GM21529 (cell line): ENCODE results near the gene JADE1.

Source experiments
- ATAC-seq: cut with Tn5 transposase; IDR thresholded peaks from one replicate; pipeline ENCODE4 v1.9.1; 2021; ENCODE audit not compliant: unreplicated experiment

Gene JADE1

DNA sequence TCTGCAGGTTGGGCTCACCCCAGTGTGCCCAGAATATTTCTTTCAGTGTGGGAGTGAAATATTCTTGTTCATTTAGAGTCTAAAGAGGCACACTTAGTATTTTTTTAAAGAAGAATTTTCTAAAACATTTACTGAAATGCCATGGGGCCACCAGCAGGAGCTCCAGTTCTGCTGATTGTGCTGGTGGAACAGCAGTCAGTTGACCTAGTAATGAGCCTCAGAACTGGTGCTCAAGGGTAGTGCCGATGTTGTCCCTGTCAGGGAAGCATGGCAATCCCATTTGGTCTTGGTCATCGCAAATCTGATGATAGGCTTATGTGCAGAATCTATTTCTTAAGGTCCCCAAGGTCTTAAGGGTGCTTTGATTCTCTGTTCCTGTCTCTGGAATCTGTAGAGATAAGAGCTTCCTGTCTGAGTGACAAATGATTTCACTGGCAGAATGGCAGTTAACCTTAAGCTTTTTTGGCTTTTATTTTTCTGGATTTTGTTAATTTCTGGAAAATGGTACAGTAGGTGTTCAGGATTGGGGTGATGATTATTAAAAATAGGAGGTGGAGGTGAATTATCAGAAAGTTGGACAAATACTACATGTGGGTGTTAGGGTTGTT is 31.3 kb downstream of the JADE1 start:
- no peak for ATAC-seq

DNA sequence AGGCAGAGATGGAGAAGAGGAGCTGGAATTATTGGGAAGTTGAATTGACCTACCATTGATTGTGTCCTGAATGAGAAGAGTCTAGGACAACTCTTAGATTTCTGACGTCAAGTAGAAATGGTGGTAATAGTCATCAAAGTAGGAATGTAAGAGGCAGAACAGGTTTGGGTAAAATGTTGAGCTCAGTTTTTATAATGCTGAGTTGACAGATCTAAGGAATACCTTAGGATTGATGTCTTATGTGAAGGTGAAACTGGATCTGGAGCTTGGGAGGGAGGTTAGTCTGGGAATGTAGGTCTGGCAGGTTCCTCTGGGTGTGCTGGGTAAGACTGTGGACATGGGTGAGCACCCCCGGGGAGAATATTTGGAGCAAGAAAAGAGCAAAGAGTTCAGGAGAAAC is 31.9 kb downstream of the JADE1 start:
- no peak for ATAC-seq

DNA sequence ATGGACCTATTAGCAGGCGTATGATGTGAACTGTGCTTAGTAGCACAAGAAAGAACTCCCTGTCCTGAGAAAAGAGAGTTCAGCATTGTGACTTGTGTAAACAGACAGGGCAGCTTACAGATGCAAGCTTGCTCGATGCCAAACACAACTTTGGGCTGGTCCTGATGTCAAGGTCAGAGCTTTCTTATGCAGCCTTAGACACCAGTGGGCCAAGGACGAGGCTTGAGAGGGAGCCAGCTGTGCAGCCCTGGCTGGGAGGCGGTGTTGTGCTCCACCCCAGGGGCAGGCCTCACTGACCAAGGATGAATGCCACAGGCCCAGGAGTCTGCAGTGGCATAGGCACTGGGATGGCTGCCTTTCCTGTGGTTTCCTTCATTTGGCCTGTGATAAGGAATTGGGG is 35.4 kb downstream of the JADE1 start:
- no peak for ATAC-seq

DNA sequence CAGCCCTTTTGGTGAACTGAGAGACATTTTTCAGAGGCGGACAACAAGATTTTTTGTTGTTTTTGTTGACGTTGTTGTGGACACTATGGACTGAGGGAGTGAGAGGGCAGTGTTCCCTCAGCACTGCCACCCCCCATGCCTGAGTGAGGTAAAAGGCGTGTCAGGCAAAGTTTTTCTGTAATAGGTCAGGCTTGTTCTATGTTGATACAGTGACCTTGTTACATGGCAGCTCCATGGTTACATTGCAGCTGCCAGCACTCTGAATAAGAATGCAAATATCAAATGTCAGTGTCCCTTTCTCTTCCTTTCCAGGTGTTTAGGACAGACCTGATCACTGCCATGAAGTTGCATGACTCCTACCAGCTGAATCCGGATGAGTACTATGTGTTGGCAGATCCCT is 36.6 kb downstream of the JADE1 start:
- ATAC-seq = no peak

DNA sequence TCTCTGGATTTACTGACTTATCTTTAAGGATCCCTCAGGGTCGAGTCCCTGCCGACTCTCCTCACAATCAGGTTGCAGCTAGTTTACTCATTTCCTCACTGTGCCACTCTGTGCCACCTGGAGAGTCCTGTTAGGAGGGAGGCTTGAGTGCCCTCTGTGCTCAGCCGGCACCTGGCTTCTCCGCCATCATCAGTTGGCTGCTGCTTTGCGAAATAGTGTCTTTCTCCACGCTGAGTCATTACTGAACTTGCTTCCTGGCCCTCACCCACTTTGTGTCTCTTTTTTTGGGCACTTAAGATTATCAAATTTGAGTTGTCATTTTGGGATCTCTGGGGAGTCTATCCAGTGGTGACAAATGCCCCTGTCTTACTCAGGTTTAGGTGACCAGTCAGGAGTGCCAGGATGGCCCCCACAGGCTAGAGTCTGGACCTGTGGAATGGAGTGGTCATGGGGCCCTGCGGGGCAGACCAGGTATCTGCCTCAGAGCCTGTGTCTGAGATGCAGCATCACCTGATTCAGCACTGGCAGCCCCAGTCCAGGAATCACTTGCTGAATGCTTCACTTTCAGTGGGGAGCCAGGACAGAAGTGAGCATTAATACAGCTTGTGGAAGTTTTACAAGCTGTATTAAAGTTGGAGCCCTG is 37.7 kb downstream of the JADE1 start:
- no peak for ATAC-seq

DNA sequence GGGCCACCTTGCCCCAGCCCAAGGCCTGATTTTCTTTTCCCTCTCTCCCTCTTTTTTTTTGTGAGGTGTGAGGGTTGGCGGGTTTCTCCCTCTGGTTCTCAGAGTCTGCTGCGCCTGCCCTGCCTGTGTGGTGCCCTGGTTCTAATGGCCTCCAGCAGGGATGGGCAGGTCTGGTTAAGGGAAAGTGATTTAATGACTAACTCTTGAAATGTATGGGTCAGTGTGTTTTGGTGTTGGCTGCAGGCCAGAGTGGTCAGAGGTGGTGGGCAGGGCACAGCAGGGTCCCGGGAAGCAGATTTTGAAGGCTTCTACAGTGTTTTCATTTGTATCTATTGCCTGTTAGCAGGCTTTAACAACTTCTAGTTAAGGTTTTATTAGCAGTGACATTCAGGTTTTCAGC is 39.0 kb downstream of the JADE1 start:
- no peak for ATAC-seq

DNA sequence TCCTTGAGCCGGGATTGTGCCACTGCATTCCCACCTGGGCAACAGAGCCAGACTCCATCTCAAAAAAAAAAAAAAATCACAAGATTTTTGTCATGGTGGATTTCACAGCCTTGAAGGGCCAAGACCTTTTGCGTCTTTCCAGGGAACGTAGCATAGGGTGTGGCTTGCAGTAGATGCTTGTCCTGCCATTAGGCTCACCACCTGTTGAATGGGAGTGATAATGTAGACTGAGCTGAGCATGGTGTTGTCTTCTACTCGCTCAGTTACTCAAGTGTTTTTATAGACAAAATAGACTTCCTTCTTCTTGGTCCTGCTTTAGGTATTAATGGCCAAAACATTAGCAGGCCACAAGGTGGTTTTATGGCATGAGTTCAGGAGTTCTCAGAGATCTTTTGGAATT is 40.8 kb downstream of the JADE1 start:
- ATAC-seq = no peak

DNA sequence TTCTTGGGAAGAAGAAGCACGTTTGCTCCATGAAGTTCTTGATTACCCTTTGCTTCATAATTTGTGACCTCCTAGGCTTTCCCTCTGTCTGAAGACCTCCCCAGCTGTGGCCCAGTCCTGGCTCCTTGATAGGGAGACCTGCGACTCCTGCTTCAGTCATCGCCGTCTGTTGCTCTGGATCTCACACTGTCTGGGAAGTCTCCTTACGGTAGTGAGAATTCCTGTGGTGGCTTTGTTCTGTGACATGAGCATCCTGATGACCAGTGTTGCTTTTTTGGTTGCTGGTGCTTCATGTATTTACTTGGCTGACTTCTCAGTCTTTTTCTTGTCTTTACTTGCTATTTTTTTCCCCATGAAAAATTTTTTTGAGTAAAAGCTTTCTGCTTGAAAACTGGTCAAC is 44.2 kb downstream of the JADE1 start:
- ATAC-seq = no peak

DNA sequence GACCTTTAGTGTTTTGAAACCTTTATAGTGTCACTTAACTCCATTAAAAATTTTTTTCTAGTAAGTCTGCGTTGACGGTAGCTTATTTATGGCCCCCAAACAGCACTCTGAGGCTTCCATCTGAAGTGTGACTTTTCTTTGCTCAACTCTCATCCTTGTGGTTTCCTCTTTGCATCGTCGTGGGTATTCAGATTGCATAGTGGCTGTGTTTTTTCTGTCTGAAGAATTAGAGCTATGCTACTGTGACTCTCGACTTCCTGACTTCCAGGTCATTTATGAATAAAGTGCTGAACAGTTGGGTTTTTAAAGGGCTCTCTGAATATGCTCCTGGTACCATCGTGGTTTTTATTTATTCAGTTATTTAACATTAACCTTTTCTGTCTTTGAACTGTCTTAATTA is 44.9 kb downstream of the JADE1 start:
- ATAC-seq = peak; percentile 71

DNA sequence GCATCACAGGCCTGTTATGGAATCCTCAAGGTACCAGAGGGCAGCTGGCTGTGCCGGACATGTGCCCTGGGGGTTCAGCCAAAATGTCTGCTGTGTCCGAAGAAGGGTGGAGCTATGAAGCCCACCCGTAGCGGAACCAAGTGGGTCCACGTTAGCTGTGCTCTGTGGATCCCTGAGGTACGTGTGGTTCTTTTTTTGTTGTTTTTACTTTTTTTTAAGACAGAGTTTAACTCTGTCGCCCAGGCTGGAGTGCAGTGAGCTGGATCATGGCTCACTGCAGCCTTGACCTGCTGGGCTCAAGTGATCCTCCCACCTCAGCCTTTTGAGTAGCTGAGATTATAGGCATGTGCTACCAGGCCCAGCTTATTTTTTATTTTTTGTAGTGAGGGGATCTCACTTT is 46.1 kb downstream of the JADE1 start:
- no peak for ATAC-seq

DNA sequence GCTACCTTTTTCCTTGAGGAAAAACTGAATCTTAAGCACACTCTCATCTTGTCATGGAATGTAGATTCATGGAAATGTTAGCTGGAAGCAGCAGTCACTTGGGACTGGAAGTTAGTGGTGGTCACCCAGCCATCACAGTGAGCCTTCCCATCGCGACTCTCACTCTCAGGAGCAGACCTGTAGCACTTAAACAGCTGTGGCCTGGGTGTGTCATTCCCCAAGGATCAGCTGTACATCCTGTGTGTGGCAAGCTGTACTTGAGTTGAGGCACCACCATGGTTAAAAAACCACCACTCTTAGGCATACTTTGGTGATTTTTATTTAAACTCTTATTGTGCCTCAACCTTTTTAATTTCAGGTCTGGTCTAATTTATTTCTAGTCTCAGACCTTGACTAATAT is 46.7 kb downstream of the JADE1 start:
- ATAC-seq = no peak

DNA sequence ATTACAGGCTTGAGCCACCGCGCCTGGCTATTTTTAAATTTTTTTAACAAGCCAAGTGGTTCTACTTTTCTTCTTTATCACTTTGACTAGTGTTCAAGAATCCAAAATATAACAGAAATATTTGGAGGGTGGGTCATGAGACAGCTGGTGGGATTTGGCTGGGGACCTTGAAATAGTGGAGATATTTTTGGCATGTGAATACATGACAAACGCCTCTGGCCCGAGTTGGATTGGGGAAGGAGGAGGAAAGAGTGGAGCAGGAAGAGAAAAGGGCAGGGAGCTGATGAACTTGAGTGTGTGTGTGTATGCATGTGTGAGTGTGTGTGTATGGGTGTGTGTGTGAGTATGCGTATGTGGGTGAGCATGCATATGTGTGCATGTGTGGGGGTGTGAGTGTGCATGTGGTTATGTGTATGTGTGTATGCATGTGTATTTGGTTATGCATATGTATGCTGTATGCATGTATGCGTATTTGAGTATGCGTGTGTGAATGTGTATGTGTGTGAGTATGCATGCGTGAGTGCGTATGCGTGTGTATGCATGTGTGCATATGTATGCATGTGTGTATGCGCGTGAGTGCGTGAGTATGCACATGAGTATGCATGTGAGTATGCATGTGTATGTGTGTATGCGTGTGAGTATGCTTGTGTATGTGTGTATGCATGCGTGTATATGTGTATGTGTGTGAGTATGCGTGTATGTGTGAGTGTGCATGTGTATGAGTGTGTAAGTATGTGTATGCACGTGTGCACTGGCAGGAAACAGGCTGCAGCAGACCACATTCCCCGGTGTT is 49.6 kb downstream of the JADE1 start:
- no peak for ATAC-seq

DNA sequence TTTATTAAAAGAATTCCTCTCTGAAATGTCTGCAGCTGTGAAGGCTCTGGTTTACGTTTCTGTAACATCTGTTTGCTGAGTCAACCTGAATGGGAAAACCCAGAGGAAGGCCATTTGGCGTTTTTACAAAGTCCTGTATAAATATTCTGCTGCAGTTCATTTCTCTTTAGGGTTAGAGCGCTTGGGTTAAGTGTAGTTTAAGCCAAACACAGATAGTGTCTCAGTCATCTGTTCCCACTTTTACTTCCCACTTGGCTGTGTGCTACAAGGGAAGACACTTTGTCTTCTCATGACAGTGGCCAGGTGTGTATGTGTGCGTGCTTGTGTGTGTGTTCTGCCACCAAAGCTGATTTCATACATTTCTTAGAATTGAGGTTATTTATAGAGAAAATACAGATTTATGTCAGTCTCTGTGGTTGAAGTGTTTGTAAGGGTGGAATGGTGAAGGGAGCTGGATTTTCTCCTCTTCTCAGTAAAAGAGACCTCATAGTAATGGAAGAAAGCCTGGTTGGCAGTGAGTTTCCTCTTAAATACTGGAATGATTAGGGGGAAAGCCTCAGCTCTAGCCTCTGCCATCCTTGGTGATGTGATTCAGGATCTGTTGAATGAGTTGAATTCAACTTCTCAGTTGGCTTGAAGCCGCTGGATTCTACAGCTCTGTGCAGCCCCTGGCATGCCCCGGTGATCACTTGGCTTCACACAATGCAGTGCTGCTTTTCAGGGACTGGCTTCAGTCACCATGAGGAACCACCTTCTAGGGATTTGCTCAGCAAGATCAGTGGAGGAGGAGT is 50.6 kb downstream of the JADE1 start:
- no peak for ATAC-seq

DNA sequence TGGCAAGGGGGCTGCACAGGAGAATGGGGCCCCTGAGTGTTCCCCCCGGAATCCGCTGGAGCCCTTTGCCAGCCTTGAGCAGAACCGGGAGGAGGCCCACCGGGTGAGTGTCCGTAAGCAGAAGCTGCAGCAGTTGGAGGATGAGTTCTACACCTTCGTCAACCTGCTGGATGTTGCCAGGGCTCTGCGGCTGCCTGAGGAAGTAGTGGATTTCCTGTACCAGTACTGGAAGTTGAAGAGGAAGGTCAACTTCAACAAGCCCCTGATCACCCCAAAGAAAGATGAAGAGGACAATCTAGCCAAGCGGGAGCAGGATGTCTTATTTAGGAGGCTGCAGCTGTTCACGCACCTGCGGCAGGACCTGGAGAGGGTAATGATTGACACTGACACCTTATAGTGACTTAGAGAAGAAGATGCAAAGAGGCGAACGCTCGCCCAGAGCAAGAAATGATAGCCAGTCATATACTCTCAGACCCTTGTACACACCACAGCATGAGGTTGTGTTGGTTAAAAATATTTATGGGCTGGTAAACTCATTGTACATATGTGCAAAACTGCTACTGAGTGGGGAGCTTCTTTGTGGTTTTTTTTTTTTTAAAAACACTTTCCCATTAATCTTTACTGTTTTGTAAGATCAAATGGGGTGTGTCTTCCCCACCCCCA is 52.5 kb downstream of the JADE1 start:
- ATAC-seq = peak; percentile 12

DNA sequence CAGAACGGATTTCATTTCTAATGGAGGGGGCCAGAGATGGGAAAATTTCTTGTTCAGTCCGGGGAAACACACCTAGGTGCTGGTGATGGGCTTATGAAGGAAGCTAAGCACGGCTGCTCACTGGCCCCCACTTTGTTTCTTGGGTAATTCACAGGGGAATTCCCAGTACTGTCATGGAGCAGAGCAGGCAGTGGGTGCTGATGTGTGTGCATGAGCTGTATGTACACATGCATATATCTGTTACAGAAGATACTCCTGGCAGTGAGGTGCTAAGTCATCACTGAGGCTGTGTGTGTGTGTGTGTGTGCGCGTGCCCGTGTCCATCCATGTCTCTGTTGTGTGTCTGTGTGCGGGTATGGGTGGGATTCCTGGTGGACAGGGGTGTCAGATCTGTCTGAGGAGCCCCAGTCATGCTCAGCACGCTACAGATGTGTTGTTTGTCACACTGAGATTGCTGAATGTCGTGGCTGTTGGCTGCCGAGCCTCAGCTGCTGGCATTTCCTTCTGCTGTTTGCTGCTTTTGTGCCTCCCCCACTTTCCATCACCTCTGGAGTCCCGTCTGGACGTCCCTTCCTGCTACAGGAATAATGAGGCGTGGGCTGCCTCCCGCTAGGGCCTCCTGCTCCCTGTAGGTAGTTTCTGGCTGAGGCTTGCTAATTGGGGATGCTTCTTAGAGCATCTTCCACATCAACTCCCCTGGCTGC is 53.3 kb downstream of the JADE1 start:
- peak; percentile 68 for ATAC-seq

DNA sequence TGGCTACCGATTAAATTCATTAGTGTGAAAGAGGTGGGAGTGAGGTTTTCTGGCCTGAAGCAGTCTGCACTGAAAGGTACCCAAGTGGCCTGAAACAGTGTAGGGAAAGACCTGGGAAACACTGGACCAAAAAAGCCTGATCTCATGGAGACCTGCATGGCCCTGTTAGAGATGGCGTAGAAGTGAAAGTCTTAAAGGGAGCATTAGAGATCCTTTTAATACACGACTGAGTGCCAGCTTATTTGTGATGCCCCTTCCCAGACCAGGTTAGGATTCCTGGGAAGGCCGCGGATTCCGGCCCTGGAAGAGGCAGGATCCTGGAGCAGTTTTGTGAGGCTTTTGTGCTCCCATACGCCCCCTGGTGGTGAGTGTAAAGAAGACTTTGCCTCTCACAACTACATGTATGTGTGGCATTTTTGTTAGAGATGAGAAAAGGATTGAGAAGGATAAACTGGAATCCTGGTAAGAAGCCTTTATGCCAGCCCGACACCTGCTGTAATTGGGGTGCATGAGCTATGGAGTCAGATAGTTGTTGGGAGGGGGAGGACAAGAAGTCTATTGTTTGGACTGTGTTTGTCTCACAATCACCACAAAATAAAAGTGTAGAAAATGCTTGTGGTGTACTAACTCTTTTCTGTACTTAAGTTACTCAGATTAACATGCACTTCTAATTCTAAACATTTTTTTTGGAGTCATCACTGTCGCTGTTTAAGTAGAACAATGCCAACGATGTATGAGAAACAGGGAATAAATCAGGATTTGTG is 54.0 kb downstream of the JADE1 start:
- ATAC-seq = peak; percentile 32

DNA sequence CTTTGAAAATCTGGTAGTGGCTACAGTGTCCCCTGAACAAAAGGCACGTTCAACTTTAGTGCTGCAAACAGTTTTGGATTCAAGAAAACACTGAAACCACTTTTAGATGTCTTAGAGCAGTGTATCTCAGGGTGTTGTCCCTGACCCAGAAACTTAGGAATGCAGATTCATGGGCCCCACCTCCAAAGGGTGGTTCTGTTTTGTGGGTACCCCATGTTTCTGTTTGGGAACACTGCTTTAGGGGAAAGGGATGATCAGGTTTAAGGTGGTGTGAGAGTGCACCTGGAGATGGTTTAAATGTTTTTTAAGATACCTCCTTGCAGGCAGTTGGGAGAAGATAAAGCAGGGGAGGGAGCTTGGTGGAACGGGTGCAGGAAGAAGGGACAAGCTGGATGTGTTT is 55.6 kb downstream of the JADE1 start:
- no peak for ATAC-seq

DNA sequence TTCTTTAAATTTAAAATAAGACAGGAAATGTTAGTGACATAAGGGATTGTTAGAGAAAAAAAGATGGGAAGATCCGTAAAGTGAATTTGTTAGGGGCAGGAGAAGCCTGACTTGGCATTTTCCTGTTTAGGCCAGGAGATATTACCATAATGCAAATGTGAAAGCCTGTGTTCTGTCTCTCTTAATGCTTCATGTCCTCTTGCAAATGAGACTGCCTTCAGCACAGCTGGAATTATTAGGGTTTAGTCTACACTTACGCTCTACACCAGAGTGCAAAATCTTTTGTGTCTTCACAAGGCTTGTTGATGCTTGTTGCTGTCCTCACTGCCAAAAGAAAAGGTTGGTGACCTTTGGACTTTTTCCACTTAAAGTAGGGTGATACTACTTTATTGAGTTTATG is 56.8 kb downstream of the JADE1 start:
- no peak for ATAC-seq

DNA sequence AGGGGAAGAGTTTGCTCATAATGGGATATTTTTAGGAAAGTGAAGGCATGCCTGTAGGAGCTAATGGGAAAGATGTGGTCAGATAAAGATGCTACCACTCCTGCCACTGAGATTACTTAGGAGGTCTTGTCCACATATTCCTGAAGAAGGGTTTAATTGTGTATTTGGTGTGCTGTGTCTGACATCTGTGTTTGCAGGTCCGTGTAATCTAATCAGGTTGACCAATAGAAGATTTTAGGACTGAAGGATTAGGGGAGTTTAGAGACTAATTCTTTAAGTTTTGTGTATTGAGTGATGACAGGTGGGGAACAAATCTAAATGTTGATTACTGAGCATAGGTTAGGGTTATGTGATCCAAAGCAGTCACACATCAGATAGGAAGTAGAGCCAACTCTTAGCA is 57.2 kb downstream of the JADE1 start:
- ATAC-seq = no peak

DNA sequence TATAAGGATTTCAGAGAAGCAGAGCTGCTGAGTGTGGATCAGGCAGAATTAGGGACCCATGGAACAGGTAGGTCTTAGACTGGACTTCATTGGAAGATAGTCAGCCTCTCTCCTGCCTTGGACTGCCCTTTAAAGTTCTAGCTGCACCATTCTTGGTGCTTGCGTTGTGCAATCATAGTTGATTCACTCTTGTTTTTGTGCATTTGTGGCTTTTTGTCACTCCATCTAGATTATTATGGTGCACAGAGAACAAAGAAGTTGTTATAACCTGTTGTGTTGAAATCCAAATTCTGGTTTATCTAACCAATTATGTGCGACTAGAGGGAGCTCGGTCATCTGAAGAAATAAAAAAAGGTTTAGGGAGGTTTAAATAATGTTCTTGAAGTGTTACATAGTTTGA is 59.3 kb downstream of the JADE1 start:
- ATAC-seq = no peak
